Adrenal gland (tissue), 12 donors: ENCODE results near the gene NT5M. TPM values are rescaled to one million over a fixed set of nuclear protein-coding genes. Genes with fewer than 3 reads are reported as not detected.
"Not testable (repeated sequence)": the region's sequence is repeated elsewhere in the genome, so short reads cannot be mapped to it uniquely, and the experiment has no call there.

Experiments
- DNase-seq, 7 donors: peaks; one replicate each; pipeline ENCODE4 v3.0.0-alpha.2; 2019 to 2020
- H3K27ac ChIP-seq, 5 donors: fragments of 200-600 bp; sonication (generic) in 4 of 5; 1 replicate in 3 of 5; 2 replicates in 2 of 5; pipeline versions ENCODE4 v1.5.1 to v1.8.0; 2016 to 2020; ENCODE audit warnings: mild to moderate bottlenecking in 1 of 5
- H3K27me3 ChIP-seq: fragments of 200-600 bp; 2 replicates; pipeline ENCODE4 v1.8.0; 2021
- H3K36me3 ChIP-seq, 2 donors: fragments of 200-600 bp; replicated peaks in 1 of 2; 1 replicate in 1 of 2; 2 replicates in 1 of 2; pipeline versions ENCODE4 v1.5.1 to v1.8.0; 2018 to 2022
- H3K4me1 ChIP-seq, 2 donors: fragments of 200-600 bp; replicated peaks in 1 of 2; 1 replicate in 1 of 2; 2 replicates in 1 of 2; pipeline versions ENCODE4 v1.5.1 to v1.8.0; 2018 to 2021
- H3K4me3 ChIP-seq, 4 donors: fragments of 200-600 bp; sonication (generic) in 3 of 4; one replicate each; pipeline ENCODE4 v1.5.1; 2016 to 2018
- H3K9me3 ChIP-seq, 3 donors: fragments of 200-600 bp; sonication (generic) in 1 of 3; replicated peaks in 1 of 3; 1 replicate in 2 of 3; 2 replicates in 1 of 3; pipeline versions ENCODE4 v1.5.1 to v1.8.0; 2016 to 2021
- POLR2A ChIP-seq, 2 donors: fragments of 450-650 bp; IDR thresholded peaks; one replicate each; pipeline ENCODE4 v1.6.1; 2017; ENCODE audit warnings: antibody characterized with exemption in 2 of 2, mild to moderate bottlenecking in 2 of 2, moderate library complexity in 1 of 2
- WGBS, 4 donors: extraction: QIAGEN DNeasy Blood & Tissue Kit in 2 of 4; methylation state at CpG; one replicate each; pipeline versions ENCODE4 v1.1.5 to v1.1.7; 2013 to 2017; 5-methylcytosine and 5-hydroxymethylcytosine counted together
- intact Hi-C, 2 donors: fragments of 100-400 bp; cut with DNase I; formaldehyde crosslinking; loops; one replicate each; pipeline versions ENCODE4 v1.14.1 to v1.15.0; 2022 to 2023
- polyA plus RNA-seq, 3 donors: library from polyadenylated mRNA; stranded (reverse); fragments of 200-250 nt in 2 of 3; fragments of 350-450 nt in 1 of 3; fragmentation: Illumina TruSeq in 1 of 3; extraction: RNeasy Lipid Tissue Mini Kit (QIAGEN cat#74804) in 1 of 3; gene quantifications; one replicate each; pipeline ENCODE4 v1.2.3, GENCODE V29; 2013 to 2014
- total RNA-seq, 9 donors: library from RNA; depleted of rRNA in 4 of 9; stranded (reverse); fragments of >200 nt in 4 of 9; fragments of 120-200 nt in 1 of 9; fragmentation: NEBNext Ultra II Directional in 1 of 9; extraction: Animal tissue kit (Norgen Biotek cat#: 25700) in 1 of 9; gene quantifications; one replicate each; pipeline versions ENCODE4 v1.1.0 to v1.2.4, GENCODE V29; 2013 to 2023
- TF ChIP-seq, protein P1 (sequence below), 6 experiments: fragments of 450-650 bp in 4 of 6; fragments of 200-600 bp in 2 of 6; sonication (generic) in 1 of 6; IDR thresholded peaks; 1 replicate in 5 of 6; 2 replicates in 1 of 6; pipeline versions ENCODE4 v1.5.1 to v1.8.0; 2016 to 2021; ENCODE audit warnings: antibody characterized with exemption in 6 of 6, mild to moderate bottlenecking in 2 of 6, moderate library complexity in 1 of 6
- donor health status: healthy with polysubstance abuse.
- donor health status: Bipolar disorder and iron deficiency.
- donor health status: DM: yes; HTN: yes; CAD: no.
- donor health status: DM: no; HTN: no; CAD: no.
- donor health status: DM: no; HTN: no; CAD: no.
- donor health status: DM: yes; HTN: yes; CAD: no.

NT5M gene
- total and polyA plus RNA-seq, 12 donors, result 0.40 to 4.8 (median 1.7) TPM

DNA sequence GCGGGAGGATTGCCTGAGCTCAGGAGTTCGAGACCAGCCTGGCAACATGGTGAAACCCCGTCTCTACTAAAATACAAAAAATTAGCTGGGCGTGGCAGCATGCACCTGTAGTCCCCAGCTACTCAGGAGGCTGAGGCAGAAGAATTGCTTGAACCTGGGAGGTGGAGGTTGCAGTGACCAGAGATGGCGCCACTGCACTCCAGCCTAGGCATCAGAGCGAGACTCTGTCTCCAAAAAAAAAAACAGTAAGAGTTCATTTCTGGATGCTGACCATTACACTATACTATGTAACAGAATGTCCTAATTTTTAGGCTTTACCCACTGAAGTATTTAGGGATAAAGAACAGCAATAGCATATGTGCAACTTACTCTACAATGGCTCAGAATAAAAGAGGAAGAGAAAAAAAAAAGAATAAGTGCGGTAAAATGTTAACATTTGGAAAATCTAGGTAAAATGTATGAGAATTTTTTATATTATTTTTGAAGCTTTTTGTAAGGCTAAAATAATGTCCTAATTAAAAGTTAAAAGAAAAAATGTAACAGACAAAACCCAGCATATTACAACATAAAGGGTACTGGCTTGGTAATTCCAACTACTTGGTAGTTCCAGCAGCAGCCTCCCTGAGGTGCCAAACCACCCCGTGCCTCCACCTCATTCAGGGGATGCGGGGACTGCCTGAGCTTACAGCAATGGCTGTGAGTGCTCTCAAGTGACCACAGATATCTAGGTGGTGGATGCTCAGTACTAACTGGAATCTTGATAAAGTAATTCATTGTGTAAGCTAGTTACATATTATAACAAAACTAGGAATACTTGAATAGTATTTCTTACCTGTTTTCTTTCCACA is 33.0 kb upstream of the NT5M start:
- Histone ChIP-seq H3K9me3 (no peaks in the 10 kb centered on the region), H3K4me1 (peaks cover 0 to 1% of the 10 kb centered on the region in 2 donors), H3K27me3 (no peaks in the 10 kb centered on the region), H3K4me3 (no peak overlapping the region), H3K36me3 (peaks cover 0 to 84% of the 10 kb centered on the region in 2 donors), H3K27ac (no peak overlapping the region)
- intact Hi-C loops, result no loop called here
- peak in 2 of 7 donors; percentile 6 to 45 for DNase-seq
- WGBS, 4 donors, result 85 to 95% (median 89%) methylated on average over 9 of the region's 9 CpGs
- no peak for TF ChIP-seq POLR2A (IDR thresholded peaks at IDR 0.05)
- TF ChIP-seq, protein P1, sequence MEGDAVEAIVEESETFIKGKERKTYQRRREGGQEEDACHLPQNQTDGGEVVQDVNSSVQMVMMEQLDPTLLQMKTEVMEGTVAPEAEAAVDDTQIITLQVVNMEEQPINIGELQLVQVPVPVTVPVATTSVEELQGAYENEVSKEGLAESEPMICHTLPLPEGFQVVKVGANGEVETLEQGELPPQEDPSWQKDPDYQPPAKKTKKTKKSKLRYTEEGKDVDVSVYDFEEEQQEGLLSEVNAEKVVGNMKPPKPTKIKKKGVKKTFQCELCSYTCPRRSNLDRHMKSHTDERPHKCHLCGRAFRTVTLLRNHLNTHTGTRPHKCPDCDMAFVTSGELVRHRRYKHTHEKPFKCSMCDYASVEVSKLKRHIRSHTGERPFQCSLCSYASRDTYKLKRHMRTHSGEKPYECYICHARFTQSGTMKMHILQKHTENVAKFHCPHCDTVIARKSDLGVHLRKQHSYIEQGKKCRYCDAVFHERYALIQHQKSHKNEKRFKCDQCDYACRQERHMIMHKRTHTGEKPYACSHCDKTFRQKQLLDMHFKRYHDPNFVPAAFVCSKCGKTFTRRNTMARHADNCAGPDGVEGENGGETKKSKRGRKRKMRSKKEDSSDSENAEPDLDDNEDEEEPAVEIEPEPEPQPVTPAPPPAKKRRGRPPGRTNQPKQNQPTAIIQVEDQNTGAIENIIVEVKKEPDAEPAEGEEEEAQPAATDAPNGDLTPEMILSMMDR (IDR thresholded peaks at IDR 0.05), result peak in 2 of 6 experiments; percentile 12 to 22

DNA sequence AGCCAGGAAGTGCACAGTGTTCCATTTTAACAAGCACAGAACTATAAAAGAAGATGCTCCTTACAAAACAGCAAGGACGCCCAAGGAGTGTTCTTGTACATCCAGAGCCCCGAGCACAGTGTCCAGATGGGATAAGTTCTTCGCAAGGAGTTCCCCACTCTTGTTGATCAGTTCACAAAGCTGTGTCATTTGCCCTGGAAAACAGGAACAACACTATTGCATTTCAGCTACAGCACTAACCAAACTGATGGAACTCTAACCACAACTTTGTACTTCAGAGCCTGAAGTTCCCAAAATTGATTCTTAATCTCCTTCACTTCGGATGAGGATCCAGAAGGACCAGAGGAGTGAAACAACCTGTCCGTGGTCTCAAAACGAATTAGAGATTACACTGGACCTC is 27.2 kb upstream of the NT5M start:
- no peak for DNase-seq
- Histone ChIP-seq H3K4me1 (peaks cover 21 to 45% of the 10 kb centered on the region in 2 donors), H3K9me3 (no peaks in the 10 kb centered on the region), H3K4me3 (no peak overlapping the region), H3K27ac (no peak overlapping the region), H3K27me3 (no peaks in the 10 kb centered on the region), H3K36me3 (peaks cover 0 to 36% of the 10 kb centered on the region in 2 donors)
- WGBS, 4 donors, result 66 to 75% (median 69%) methylated on average over 6 of the region's 6 CpGs
- intact Hi-C loops, result no loop called here
- TF ChIP-seq, protein P1 (IDR thresholded peaks at IDR 0.05), result no peak
- TF ChIP-seq POLR2A (IDR thresholded peaks at IDR 0.05), result no peak

DNA sequence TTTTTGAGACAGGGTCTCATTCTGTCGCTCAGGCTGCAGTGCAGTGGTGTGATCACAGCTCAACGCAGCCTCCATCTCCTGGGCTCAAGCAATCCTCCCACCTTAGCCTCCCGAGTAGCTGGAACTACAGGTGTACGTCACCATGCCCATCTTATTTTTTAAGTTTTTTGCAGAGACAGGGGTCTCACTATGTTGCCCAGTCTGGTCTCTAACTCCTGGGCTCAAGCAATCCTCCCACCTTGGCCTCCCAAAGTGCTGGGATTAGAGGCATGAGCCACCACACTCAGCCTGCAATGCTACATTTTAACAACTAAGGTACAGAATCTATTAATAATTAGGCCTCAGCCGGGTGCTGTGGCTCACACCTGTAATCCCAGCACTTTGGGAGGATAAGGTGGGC is 25.7 kb upstream of the NT5M start:
- peaks cover 21 to 45% of the 10 kb centered on the region in 2 donors for H3K4me1 ChIP-seq
- intact Hi-C loops, H3K4me3 ChIP-seq, H3K27me3 ChIP-seq, H3K9me3 ChIP-seq, H3K27ac ChIP-seq: not testable (repeated sequence)
- peak in 1 of 7 donors; percentile 35 for DNase-seq
- WGBS, 4 donors, result 92 to 99% (median 94%) methylated on average over 5 of the region's 5 CpGs
- H3K36me3 ChIP-seq, result peaks cover 0 to 32% of the 10 kb centered on the region in 2 donors

DNA sequence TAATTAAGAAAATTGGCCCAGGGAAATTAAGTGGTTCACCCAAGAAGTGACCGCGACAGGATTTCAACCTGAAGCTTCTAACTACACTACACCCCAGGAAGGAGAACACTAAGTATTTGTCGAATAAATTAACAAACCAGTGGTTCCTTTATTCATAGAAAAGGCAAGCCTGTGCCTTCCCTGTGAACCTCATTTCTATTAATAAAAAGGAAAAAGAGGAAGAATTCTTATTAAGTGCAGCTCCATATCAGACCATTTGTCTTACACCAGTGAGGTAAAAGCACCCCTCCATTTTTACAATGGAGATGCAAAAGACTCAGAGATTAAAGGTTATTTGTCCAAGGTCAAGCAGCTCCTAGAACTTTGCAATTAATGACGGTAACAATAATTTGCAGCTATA is 23.9 kb upstream of the NT5M start:
- H3K27me3 ChIP-seq, result no peaks in the 10 kb centered on the region
- peaks cover 21 to 45% of the 10 kb centered on the region in 2 donors for H3K4me1 ChIP-seq
- no peak overlapping the region for H3K27ac ChIP-seq
- TF ChIP-seq, protein P1 (IDR thresholded peaks at IDR 0.05), result no peak
- no peak for TF ChIP-seq POLR2A (IDR thresholded peaks at IDR 0.05)
- H3K9me3 ChIP-seq, result no peaks in the 10 kb centered on the region
- intact Hi-C loops, result no loop called here
- peaks cover 0 to 16% of the 10 kb centered on the region in 2 donors for H3K36me3 ChIP-seq
- 71 to 79% (median 73%) methylated on average over 4 of the region's 4 CpGs for WGBS, 4 donors
- DNase-seq, result no peak
- no peak overlapping the region for H3K4me3 ChIP-seq
